ENCODE measurements around the gene C1orf105. TPM values are rescaled to one million over a fixed set of nuclear protein-coding genes. Genes with fewer than 3 reads are reported as not detected.
"Not testable (repeated sequence)": the region's sequence is repeated elsewhere in the genome, so short reads cannot be mapped to it uniquely, and the experiment has no call there.

The C1orf105 gene
- total and polyA plus RNA-seq, 2 of the 8 experiments (the other 6 are each of a cell fraction or from before 2014, with no cell fraction given) = not detected

DNA sequence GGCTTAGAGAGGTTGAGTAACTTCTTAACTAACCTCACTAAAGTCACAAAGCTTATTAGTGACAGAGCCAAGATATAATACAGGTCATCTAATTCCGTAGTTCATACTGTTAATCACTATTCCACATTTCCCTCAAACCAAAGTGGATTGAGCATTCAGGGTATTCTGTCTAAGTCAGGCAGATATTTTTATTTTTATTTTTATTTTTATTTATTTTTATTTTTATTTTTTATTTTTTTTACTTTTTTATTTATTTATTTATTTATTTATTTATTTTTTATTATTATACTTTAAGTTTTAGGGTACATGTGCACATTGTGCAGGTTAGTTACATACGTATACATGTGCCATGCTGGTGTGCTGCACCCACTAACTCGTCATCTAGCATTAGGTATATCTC lies 48.8 kb upstream of the C1orf105 start:
- DNase-seq (ENCODE audit: low read depth in 1 of 2, low spot score in 2 of 2); H2BK15ac ChIP-seq (ENCODE audit: low read length); H4K5ac ChIP-seq (ENCODE audit: insufficient read length, low read depth, low read length); H3K4me1 ChIP-seq (replicated peaks in 1 of 4; ENCODE audit: control insufficient read depth in 3 of 4, insufficient read depth in 4 of 4, low read length in 3 of 4); H3K4me3 ChIP-seq (ENCODE audit: extremely low read depth in 1 of 4, insufficient read depth in 2 of 4, low read depth in 3 of 4, low read length in 4 of 4); H4K20me1 ChIP-seq (replicated peaks in 1 of 2; ENCODE audit: control insufficient read depth in 1 of 2, insufficient read depth in 2 of 2, low read length in 2 of 2); H3K9me3 ChIP-seq (ENCODE audit: insufficient read depth in 2 of 2, low read depth in 1 of 2, low read length in 1 of 2); H2BK5ac ChIP-seq (ENCODE audit: low read depth, low read length); H4K8ac ChIP-seq (ENCODE audit: extremely low read depth, insufficient read depth, low read length); H2BK120ac ChIP-seq (replicated peaks; ENCODE audit: low read depth, low read length); H2AK5ac ChIP-seq (ENCODE audit: low read depth, low read length); FAIRE-seq; H3K79me2 ChIP-seq (ENCODE audit: control insufficient read depth in 1 of 2, insufficient read depth in 2 of 2, low read length in 2 of 2); H3K4ac ChIP-seq (replicated peaks; ENCODE audit: insufficient read length, low read depth, low read length); H3K23me2 ChIP-seq (ENCODE audit: low read depth, low read length); H2AFZ ChIP-seq (ENCODE audit: low read length); H2BK20ac ChIP-seq (ENCODE audit: low read length); H3K27me3 ChIP-seq (replicated peaks in 1 of 4; ENCODE audit: control insufficient read depth in 3 of 4, extremely low read depth in 1 of 4, insufficient read depth in 3 of 4, low read length in 3 of 4); H3K14ac ChIP-seq (ENCODE audit: insufficient read length); H3K79me1 ChIP-seq (ENCODE audit: low read depth, low read length); H3K23ac ChIP-seq (ENCODE audit: insufficient read length); H3K18ac ChIP-seq (ENCODE audit: extremely low read depth, low read length); POLR2A ChIA-PET (ENCODE audit: partially characterized antibody); H4K91ac ChIP-seq (replicated peaks; ENCODE audit: insufficient read length, low read length); H3K36me3 ChIP-seq (ENCODE audit: control insufficient read depth in 2 of 4, insufficient read depth in 4 of 4, low read length in 3 of 4); H2BK12ac ChIP-seq (ENCODE audit: low read depth, low read length); H3K56ac ChIP-seq (replicated peaks; ENCODE audit: insufficient read length, low read depth, low read length); H3K4me2 ChIP-seq (ENCODE audit: insufficient read depth in 1 of 2, low read depth in 2 of 2, low read length in 2 of 2); H3K27ac ChIP-seq (ENCODE audit: low read depth, low read length); H3K9ac ChIP-seq (replicated peaks in 1 of 4; ENCODE audit: extremely low read depth in 1 of 4, low read depth in 3 of 4, low read length in 3 of 4): not testable (repeated sequence)
- CTCF ChIA-PET (ENCODE audit: partially characterized antibody) = interaction anchor here (1.0 kb wide), 1 partner anchor 104 kb away, joined by 4 read pairs; no protein-coding TSS in a partner anchor
- WGBS, 2 experiments (ENCODE audit: extremely low coverage in 1 of 2, insufficient coverage in 1 of 2, insufficient read length in 1 of 2, insufficient replicate concordance in 2 of 2, low coverage in 1 of 2, low lambda C conversion rate in 2 of 2, missing lambda C conversion rate in 1 of 2) = 83% methylated on average over 1 of the region's 3 CpGs; no CpG with 5 or more reads in 1 of the 2 experiments
